Limb (tissue), 2 donors: ENCODE results near the gene PYURF.
A peak's percentile ranks its signal among the peaks of the same experiment; 100 is the strongest.

Experiments
- DNase-seq, 2 donors: peaks; one replicate each; pipeline ENCODE4 v3.0.0-alpha.2; 2016; ENCODE audit errors: extremely low spot score in 2 of 2

The PYURF gene, protein sequence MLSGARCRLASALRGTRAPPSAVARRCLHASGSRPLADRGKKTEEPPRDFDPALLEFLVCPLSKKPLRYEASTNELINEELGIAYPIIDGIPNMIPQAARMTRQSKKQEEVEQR

GRCh38 chr4:88523325-88524129 is at the start of gene PYURF:
Gene PYURF, minus strand, starts transcription at chr4:88523776. Its CDS starts 76 bp downstream, at chr4:88523700.
- DNase-seq: peak; percentile 89 to 94

GRCh38 chr4:88570001-88570400 is 46.4 kb upstream of the PYURF start:
- no peak for DNase-seq

DNA sequence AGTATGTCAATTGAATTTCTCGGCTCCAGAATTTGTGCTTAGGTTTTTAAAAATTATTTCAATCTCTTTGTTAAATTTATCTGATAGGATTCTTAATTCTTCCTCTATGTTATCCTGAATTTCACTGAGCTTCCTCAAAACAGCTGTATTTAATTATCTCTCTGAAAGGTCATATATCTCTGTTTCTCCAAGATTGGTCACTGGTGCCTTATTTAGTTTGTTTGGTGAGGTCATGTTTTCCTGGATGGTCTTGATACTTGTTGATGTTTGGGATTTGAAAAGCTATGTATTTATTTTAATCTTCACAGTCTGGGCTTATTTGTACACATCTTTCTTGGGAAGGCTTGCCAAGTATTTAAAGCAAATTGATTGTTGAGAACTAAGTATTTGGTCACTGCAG is 44.0 kb upstream of the PYURF start:
- no peak for DNase-seq

- no peak for DNase-seq
Observed at GRCh38 chr4:88549815-88550214, 26.2 kb upstream of the PYURF start.

DNA sequence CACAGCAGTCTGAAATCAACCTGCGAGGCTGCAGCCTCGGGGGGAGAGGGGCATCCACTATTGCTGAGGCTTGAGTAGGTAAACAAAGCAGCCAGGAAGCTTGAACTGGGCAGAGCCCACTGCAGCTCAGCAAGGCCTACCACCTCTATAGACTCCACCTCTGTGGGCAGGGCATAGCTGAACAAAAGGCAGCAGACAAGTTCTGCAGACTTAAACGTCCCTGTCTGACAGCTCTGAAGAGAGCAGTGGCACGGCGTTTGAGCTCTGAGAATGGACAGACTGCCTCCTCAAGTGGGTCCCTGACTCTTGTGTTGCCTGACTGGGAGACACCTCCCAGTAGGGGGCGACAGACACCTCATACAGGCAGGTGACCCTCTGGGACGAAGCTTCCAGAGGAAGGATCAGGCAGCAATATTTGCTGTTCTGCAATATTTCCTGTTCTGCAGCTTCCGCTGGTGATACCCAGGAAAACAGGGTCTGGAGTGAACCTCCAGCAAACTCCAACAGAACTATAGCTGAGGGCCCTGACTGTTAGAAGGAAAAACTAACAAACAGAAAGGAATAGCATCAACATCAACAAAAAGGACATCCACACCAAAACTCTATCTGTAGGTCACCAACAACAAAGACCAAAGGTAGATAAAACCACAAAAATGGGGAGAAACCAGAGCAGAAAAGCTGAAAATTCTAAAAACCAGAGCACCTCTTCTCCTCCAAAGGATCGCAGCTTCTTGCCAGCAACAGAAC is 15.9 kb upstream of the PYURF start:
- DNase-seq: peak in 1 of 2 donors; percentile 40

DNA sequence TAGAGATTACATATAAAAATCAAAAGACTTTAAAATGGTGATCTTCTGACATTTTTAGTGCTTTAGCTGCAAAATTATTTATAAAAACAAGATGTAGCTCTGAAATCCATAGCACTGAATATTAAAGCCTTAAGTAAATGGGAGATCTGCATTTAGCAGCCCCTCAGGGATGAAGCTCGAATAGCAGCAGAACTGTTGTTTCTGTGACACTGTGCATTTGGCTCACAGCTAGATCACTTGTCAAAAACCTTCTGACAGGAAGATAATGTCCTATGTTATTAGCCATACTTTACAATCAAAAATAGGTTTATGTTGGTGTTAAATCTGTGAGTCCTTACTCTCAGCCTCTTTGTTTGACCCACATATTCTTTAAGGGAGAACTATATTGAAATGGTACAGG is 14.1 kb upstream of the PYURF start:
- DNase-seq: no peak

GRCh38 chr4:88535090-88535755 is 11.6 kb upstream of the PYURF start:
- no peak for DNase-seq

DNA sequence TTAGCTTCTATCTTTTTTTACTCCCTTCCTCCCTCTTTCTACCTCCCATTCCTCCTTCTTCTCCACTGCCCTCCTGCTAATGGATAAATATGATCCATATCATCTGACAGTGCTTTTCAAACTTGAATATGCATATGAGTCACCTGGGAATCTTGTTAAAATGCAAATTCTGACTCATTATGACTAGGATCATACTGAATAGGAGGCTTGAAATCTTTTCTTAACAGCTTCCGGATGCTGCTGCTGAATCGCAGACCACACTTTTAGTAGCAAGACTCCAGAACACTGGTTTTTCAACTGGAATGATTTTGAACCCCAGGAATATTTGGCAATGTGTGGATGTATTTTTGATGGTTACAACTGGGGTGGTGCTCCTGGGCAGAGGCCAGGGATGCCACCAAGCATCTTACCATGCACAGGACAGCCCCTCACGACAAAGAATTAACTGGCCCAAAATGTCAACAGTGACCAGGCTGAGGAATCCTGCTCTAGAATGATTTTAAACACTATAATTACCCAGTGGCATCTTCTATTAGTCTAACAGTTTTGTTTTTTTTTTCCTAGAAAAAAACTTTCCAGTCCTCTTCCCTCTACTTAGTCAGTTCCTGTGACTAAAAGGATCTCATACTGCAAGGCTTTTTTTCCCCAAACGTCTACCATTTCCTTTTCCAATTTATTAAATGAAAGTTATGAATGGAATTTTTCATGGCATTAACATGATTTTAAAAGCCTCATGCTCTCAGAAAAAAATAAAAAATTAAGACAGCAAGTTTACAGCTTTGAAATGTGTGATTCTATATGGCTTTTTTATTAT is 10.6 kb upstream of the PYURF start:
- no peak for DNase-seq

- no peak for DNase-seq
Observed at GRCh38 chr4:88533088-88533790, 9.7 kb upstream of the PYURF start.

DNA sequence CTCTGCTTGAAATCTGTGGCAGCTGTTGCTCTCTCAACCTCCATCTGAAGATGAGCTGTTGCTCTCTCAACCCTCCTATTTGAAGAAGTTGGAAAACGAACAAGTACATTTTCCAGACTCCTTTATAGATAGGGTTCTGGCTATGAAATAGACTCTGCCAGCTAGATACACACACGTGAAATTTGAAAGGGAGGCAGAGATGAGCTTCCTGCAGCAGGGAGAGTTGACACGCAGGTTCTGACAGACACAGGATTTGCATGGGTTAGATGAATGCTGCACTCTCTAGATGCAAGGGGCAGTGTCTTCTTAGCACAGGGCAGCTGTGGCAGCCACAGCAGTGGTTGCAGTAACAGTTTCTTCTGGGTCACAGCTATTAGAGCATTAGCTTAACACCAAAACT is 8.0 kb upstream of the PYURF start:
- DNase-seq: no peak

GRCh38 chr4:88528861-88529260 is 5.3 kb upstream of the PYURF start:
- DNase-seq: no peak

GRCh38 chr4:88527787-88528186 is 4.2 kb upstream of the PYURF start:
- no peak for DNase-seq

DNA sequence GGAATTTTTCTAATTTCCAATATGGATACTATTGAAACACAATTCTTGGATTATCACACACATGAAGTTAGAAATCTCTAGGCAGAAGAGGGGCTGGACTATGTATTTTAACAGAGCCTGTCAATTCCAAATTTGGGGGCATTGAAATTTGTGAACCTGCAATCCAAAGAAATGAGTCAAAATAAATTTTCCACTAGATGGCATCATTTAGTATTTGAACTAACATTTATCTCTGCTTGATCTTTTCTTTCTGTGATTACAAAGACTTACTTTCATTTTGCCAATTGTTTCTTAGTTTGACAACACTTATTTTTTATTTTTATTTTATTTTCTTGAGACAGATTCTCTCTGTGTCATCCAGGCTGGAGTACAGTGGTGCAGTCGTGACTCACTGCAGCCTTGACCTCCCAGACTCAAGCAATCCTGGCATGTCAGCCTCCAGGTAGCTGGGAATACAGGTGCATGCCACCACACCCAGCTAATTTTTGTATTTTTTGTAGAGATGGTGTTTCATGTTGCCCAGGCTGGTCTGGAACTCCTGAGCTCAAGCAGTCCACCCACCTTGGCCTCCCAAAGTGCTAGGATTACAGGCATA is 2.7 kb upstream of the PYURF start:
- no peak for DNase-seq

GRCh38 chr4:88524171-88524570 is 595 bp upstream of the PYURF start:
- DNase-seq: no peak

GRCh38 chr4:88522702-88523324 is 763 bp downstream of the PYURF start:
- DNase-seq: peak in 1 of 2 donors; percentile 59

DNA sequence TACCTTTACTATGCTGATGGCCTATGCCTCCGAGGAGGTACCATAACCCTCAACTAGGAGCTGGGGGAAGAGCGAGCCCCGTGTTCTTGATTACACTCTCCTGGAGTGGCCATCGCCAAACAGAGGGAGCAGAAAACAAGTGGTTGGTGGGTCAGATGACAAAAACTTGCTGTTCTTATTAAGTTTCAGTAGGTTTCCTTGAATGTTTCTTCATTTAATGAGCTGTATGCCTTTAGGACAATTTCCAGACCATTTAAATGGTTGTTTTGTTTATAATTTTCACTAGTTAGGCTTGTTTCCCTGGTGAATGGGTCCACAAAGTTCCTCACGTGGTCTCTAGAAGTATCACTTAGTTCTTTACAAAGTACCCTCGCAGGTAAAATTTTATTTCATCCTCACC is 4.7 kb downstream of the PYURF start:
- DNase-seq: no peak

GRCh38 chr4:88517825-88518224 is 5.8 kb downstream of the PYURF start:
- no peak for DNase-seq

- DNase-seq: no peak
Observed at GRCh38 chr4:88516746-88517145, 6.8 kb downstream of the PYURF start.
